HepG2 (cell line): ENCODE measurements around the gene HEXIM1. TPM values are rescaled to one million over a fixed set of nuclear protein-coding genes. Genes with fewer than 3 reads are reported as not detected.
A peak's percentile ranks its signal among the peaks of the same experiment; 100 is the strongest.

ENCODE experiments used
- BRF2 ChIP-seq: sonication (generic); formaldehyde crosslinking; IDR thresholded peaks from 2 replicates; pipeline ENCODE4 v1.8.1; 2022; ENCODE audit warnings: mild to moderate bottlenecking, missing genetic modification reagents
- CBX2 ChIP-seq, 2 experiments: fragments of 200-600 bp in 1 of 2; sonication (generic); formaldehyde crosslinking in 1 of 2; IDR thresholded peaks; 2 replicates each; pipeline versions ENCODE4 v1.7.0 to v1.8.1; 2018 to 2022; ENCODE audit warnings: low read depth in 2 of 2, low read length in 1 of 2, mild to moderate bottlenecking in 1 of 2, missing genetic modification reagents in 1 of 2
- MTA1 ChIP-seq: sonication (generic); formaldehyde crosslinking; IDR thresholded peaks from 2 replicates; pipeline ENCODE4 v1.4.0; 2020; ENCODE audit warnings: missing genetic modification reagents, mild to moderate bottlenecking, borderline replicate concordance
- NCOA5 ChIP-seq: sonication (generic); formaldehyde crosslinking; IDR thresholded peaks from 2 replicates; pipeline ENCODE4 v1.4.0; 2020; ENCODE audit warnings: missing genetic modification reagents
- NFIC ChIP-seq: IDR thresholded peaks from 2 replicates; pipeline ENCODE4 v1.6.1; 2012; ENCODE audit warnings: mild to moderate bottlenecking, low read length, inconsistent platforms
- PRDM10 ChIP-seq: sonication (generic); formaldehyde crosslinking; IDR thresholded peaks from 2 replicates; pipeline ENCODE4 v1.4.0; 2020; ENCODE audit warnings: low read depth, missing genetic modification reagents
- REPIN1 ChIP-seq: sonication (generic); formaldehyde crosslinking; IDR thresholded peaks from 2 replicates; pipeline ENCODE4 v1.8.0; 2022; ENCODE audit warnings: missing genetic modification reagents, low read depth, mild to moderate bottlenecking, borderline replicate concordance
- REXO4 ChIP-seq: sonication (generic); formaldehyde crosslinking; IDR thresholded peaks from 2 replicates; pipeline ENCODE4 v1.8.0; 2022; ENCODE audit warnings: missing genetic modification reagents, mild to moderate bottlenecking, borderline replicate concordance
- SRSF4 ChIP-seq: fragments of 200-400 bp; formaldehyde crosslinking; IDR thresholded peaks from one replicate; pipeline ENCODE4 v1.6.1; 2018; ENCODE audit warnings: mild to moderate bottlenecking, low read depth, low read length, moderate library complexity; ENCODE audit not compliant: poor library complexity, severe bottlenecking
- SUZ12 ChIP-seq: fragments of 150-350 bp; IDR thresholded peaks from 2 replicates; pipeline ENCODE4 v1.6.1; 2014; ENCODE audit warnings: low read depth, low read length
- TBX2 ChIP-seq: sonication (generic); formaldehyde crosslinking; IDR thresholded peaks from 2 replicates; pipeline ENCODE4 v1.5.0; 2020; ENCODE audit warnings: missing genetic modification reagents, mild to moderate bottlenecking, borderline replicate concordance
- TOPORS ChIP-seq: sonication (generic); formaldehyde crosslinking; IDR thresholded peaks from 2 replicates; pipeline ENCODE4 v1.8.0; 2023; ENCODE audit warnings: mild to moderate bottlenecking, missing genetic modification reagents
- UBTF ChIP-seq: sonication (generic); formaldehyde crosslinking; IDR thresholded peaks from 2 replicates; pipeline ENCODE4 v1.4.0; 2020; ENCODE audit warnings: mild to moderate bottlenecking, missing genetic modification reagents
- ZBTB34 ChIP-seq: sonication (generic); formaldehyde crosslinking; IDR thresholded peaks from 2 replicates; pipeline ENCODE4 v1.8.0; 2022; ENCODE audit warnings: mild to moderate bottlenecking, missing genetic modification reagents
- ZNF225 ChIP-seq: sonication (generic); formaldehyde crosslinking; IDR thresholded peaks from 2 replicates; pipeline ENCODE4 v1.4.0; 2020; ENCODE audit warnings: mild to moderate bottlenecking, missing genetic modification reagents
- ZNF501 ChIP-seq: sonication (generic); formaldehyde crosslinking; IDR thresholded peaks from 2 replicates; pipeline ENCODE4 v1.5.1; 2020; ENCODE audit warnings: mild to moderate bottlenecking, moderate library complexity, missing genetic modification reagents
- ZNF530 ChIP-seq: sonication (generic); formaldehyde crosslinking; IDR thresholded peaks from 2 replicates; pipeline ENCODE4 v1.5.0; 2020; ENCODE audit warnings: low read depth, mild to moderate bottlenecking, missing genetic modification reagents
- ZNF607 ChIP-seq: sonication (generic); formaldehyde crosslinking; IDR thresholded peaks from 2 replicates; pipeline ENCODE4 v1.5.1; 2020; ENCODE audit warnings: missing genetic modification reagents, mild to moderate bottlenecking, borderline replicate concordance
- ZNF792 ChIP-seq: IDR thresholded peaks from 2 replicates; pipeline ENCODE4 v1.6.1; 2016
- ZSCAN5A ChIP-seq: sonication (generic); formaldehyde crosslinking; IDR thresholded peaks from 2 replicates; pipeline ENCODE4 v1.8.0; 2022; ENCODE audit warnings: mild to moderate bottlenecking, missing genetic modification reagents, borderline replicate concordance
- polyA plus RNA-seq, 8 experiments: library from polyadenylated mRNA; depleted of rRNA in 3 of 8; stranded (reverse) in 7 of 8; unstranded in 1 of 8; fragments of >200 nt; fragmentation: Illumina TruSeq in 4 of 8; extraction: Trizol in 4 of 8; gene quantifications; 2 replicates each; pipeline versions ENCODE4 v1.2.1 to v1.2.3, GENCODE V29; 2011 to 2016; ENCODE audit warnings: low read depth in 4 of 8, missing spikeins in 1 of 8, mixed read lengths in 1 of 8; ENCODE audit not compliant: insufficient read depth in 1 of 8
- total RNA-seq, 5 experiments: library from RNA; depleted of rRNA; stranded (reverse); fragments of >200 nt; fragmentation: Illumina TruSeq; extraction: Trizol; gene quantifications; 2 replicates each; pipeline ENCODE4 v1.2.3, GENCODE V29; 2016; ENCODE audit warnings: low read depth in 1 of 5

The HEXIM1 gene
- total and polyA plus RNA-seq, 2 of the 13 experiments (the other 11 are each of a cell fraction or from before 2014, with no cell fraction given): 10.5 to 16.6 TPM

- 0 out of 2 replicates have a peak, but pooled peaks have one; percentile 22 for TF ChIP-seq BRF2
- TF ChIP-seq ZNF530 (CRISPR knock-in tag): no peak
- 0 out of 2 replicates have a peak, but pooled peaks have one; percentile 33 for TF ChIP-seq ZBTB34 (CRISPR knock-in tag)
- no peak for TF ChIP-seq CBX2 (IDR thresholded peaks at IDR 0.05; ENCODE audit: low read depth, low read length)
- TF ChIP-seq CBX2 (CRISPR knock-in tag; IDR thresholded peaks at IDR 0.05; ENCODE audit: low read depth): no peak
- no peak for TF ChIP-seq TBX2
- TF ChIP-seq ZNF792 (CRISPR knock-in tag): no peak
- TF ChIP-seq ZNF225 (CRISPR knock-in tag): no peak
- TF ChIP-seq ZNF501 (CRISPR knock-in tag): peak; percentile 81; the same call in 1 of the 2 replicates
- TF ChIP-seq MTA1 (CRISPR knock-in tag): no peak
- TF ChIP-seq NFIC: 0 out of 2 replicates have a peak, but pooled peaks have one; percentile 8
- 0 out of 2 replicates have a peak, but pooled peaks have one; percentile 52 for TF ChIP-seq ZSCAN5A (CRISPR knock-in tag)
- TF ChIP-seq REXO4: 0 out of 2 replicates have a peak, but pooled peaks have one; percentile 35
- TF ChIP-seq SRSF4: no peak
- TF ChIP-seq UBTF (CRISPR knock-in tag): peak; percentile 34; the same call in 1 of the 2 replicates
- 0 out of 2 replicates have a peak, but pooled peaks have one; percentile 22 for TF ChIP-seq REPIN1 (CRISPR knock-in tag)
- no peak for TF ChIP-seq PRDM10 (CRISPR knock-in tag)
- no peak for TF ChIP-seq NCOA5 (CRISPR knock-in tag)
- TF ChIP-seq TOPORS (CRISPR knock-in tag): peak; percentile 66
- no peak for TF ChIP-seq SUZ12
- TF ChIP-seq ZNF607 (CRISPR knock-in tag): peak; percentile 2; the same call in 1 of the 2 replicates
Measured at GRCh38 chr17:45146592-45146889, 1.7 kb upstream of the HEXIM1 start (continued).
